ENCODE results near the gene SCYL2. TPM values are rescaled to one million over a fixed set of nuclear protein-coding genes. Genes with fewer than 3 reads are reported as not detected.
"Not testable (repeated sequence)": the region's sequence is repeated elsewhere in the genome, so short reads cannot be mapped to it uniquely, and the experiment has no call there.

SCYL2 gene
- total RNA-seq, 6 experiments from 2014 or later: 40.0 to 46.7 (median 40.8) TPM

DNA sequence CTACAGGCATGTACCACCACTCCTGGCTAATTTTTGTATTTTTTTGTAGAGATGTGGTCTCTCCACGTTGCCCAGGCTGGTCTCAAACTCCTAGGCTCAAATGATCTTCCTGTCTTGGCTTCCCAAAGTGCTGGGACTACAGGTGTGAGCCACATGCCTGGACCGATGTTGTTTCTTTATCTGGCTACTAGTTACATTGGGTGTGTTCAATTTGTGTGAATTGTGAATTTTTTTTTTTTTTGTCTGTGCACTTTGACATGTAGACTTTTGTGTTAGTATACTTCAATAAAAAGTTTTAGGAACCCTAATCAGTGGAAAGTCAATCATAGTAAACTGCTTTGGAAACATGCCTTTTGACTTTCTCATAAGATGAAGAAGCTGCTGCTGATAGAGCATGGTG is 65.9 kb downstream of the SCYL2 start:
- Mint-ChIP-seq H3K36me3 (ENCODE audit: low read depth) (peaks cover 8% of the 10 kb centered on the region; the same call in 1 of the 2 replicates), H3K27me3 (ENCODE audit: insufficient read depth) (no peaks in the 10 kb centered on the region; the same call in 1 of the 2 replicates), H3K4me3 (no peak overlapping the region), H3K4me1 (ENCODE audit: low read depth) (no peaks in the 10 kb centered on the region), H3K9me3 (no peaks in the 10 kb centered on the region), H3K27ac (no peak overlapping the region)
- TF ChIP-seq, protein P1, sequence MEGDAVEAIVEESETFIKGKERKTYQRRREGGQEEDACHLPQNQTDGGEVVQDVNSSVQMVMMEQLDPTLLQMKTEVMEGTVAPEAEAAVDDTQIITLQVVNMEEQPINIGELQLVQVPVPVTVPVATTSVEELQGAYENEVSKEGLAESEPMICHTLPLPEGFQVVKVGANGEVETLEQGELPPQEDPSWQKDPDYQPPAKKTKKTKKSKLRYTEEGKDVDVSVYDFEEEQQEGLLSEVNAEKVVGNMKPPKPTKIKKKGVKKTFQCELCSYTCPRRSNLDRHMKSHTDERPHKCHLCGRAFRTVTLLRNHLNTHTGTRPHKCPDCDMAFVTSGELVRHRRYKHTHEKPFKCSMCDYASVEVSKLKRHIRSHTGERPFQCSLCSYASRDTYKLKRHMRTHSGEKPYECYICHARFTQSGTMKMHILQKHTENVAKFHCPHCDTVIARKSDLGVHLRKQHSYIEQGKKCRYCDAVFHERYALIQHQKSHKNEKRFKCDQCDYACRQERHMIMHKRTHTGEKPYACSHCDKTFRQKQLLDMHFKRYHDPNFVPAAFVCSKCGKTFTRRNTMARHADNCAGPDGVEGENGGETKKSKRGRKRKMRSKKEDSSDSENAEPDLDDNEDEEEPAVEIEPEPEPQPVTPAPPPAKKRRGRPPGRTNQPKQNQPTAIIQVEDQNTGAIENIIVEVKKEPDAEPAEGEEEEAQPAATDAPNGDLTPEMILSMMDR (IDR thresholded peaks at IDR 0.05): no peak
- no peak for DNase-seq

DNA sequence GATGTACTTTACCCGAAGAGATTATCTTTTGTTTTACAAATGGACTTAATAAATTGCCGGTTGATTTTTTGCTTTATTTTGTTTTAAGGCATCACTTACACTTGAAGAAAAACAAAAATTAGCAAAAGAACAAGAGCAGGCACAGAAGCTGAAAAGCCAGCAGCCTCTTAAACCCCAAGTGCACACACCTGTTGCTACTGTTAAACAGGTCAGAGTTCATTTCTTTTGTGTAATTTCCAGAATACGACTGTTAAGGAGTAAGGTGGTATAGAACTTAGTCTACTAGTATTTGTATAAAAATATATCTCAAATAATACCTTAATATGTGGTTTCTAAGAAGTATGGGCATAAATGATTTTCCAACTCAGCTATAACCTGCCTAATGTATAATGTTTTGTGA is 70.3 kb downstream of the SCYL2 start:
- TF ChIP-seq, protein P1 (IDR thresholded peaks at IDR 0.05): no peak
- H3K27ac Mint-ChIP-seq: no peak overlapping the region
- H3K27me3 Mint-ChIP-seq (ENCODE audit: insufficient read depth): no peaks in the 10 kb centered on the region
- H3K9me3 Mint-ChIP-seq: no peaks in the 10 kb centered on the region
- no peaks in the 10 kb centered on the region for H3K4me1 Mint-ChIP-seq (ENCODE audit: low read depth)
- no peak for DNase-seq
- no peak overlapping the region for H3K4me3 Mint-ChIP-seq
- peaks cover 8% of the 10 kb centered on the region; the same call in 1 of the 2 replicates for H3K36me3 Mint-ChIP-seq (ENCODE audit: low read depth)

DNA sequence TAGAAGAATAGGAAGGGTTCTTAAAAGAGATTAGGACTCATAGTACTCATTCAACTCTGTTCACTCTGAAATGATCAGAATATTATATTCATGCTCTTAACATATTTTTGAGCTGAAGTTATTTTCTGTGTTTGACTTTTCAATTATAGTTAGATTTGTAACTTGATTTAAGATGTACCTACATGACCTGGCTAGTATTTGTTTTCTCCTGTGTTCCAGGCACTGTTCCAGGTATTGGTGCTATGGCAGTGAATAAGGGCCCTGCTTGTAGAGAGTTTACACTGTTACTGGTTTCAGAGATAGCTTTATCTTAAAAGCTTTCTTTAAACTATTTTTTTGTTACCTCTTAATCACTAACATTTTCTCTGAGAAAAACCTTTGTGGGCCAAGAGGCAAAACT is 70.8 kb downstream of the SCYL2 start:
- no peak overlapping the region for H3K27ac Mint-ChIP-seq
- DNase-seq: no peak

DNA sequence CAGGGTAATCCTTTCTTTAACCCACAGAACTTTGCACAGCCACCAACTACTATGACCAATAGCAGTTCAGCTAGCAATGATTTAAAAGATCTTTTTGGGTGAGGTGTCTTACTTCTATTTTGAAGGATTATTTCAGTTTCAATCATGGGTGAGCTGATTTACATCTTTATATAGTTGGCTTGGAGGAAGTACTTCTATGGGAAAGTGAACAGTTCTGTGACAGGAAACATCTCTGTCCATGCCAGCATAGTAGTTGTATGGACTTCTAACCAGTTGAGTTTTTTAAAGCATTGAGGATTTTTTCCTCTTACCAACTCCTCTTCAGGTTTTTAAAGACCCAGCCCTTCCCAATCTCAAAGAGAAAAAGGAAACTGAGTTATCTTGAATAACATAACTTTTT is 72.1 kb downstream of the SCYL2 start:
- Mint-ChIP-seq H3K27me3 (ENCODE audit: insufficient read depth) (no peaks in the 10 kb centered on the region), H3K4me1 (ENCODE audit: low read depth) (no peaks in the 10 kb centered on the region), H3K27ac (no peak overlapping the region), H3K9me3 (no peaks in the 10 kb centered on the region), H3K4me3 (no peak overlapping the region), H3K36me3 (ENCODE audit: low read depth) (peaks cover 3% of the 10 kb centered on the region; the same call in 1 of the 2 replicates)
- no peak for DNase-seq
- TF ChIP-seq, protein P1 (IDR thresholded peaks at IDR 0.05): no peak

More for the DNA sequence above, 70.8 kb downstream of the SCYL2 start:
- no peaks in the 10 kb centered on the region for H3K27me3 Mint-ChIP-seq (ENCODE audit: insufficient read depth)
- TF ChIP-seq, protein P1 (IDR thresholded peaks at IDR 0.05): no peak
- H3K4me1 Mint-ChIP-seq (ENCODE audit: low read depth): no peaks in the 10 kb centered on the region
- no peak overlapping the region for H3K4me3 Mint-ChIP-seq
- no peaks in the 10 kb centered on the region for H3K9me3 Mint-ChIP-seq
- peaks cover 8% of the 10 kb centered on the region; the same call in 1 of the 2 replicates for H3K36me3 Mint-ChIP-seq (ENCODE audit: low read depth)

DNA sequence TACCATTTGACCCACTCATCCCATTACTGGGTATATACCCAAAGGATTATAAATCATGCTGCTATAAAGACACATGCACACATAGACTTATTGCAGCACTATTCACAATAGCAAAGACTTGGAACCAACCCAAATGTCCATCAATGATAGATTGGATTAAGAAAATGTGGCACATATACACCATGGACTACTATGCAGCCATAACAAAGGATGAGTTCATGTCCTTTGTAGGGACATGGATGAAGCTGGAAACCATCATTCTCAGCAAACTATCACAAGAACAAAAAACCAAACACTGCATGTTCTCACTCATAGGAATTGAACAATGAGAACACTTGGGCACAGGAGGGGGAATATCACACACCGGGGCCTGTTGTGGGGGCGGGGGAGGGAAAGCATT is 75.9 kb downstream of the SCYL2 start:
- not testable (repeated sequence) for H3K36me3 Mint-ChIP-seq (ENCODE audit: low read depth); H3K27ac Mint-ChIP-seq; H3K27me3 Mint-ChIP-seq (ENCODE audit: insufficient read depth)

DNA sequence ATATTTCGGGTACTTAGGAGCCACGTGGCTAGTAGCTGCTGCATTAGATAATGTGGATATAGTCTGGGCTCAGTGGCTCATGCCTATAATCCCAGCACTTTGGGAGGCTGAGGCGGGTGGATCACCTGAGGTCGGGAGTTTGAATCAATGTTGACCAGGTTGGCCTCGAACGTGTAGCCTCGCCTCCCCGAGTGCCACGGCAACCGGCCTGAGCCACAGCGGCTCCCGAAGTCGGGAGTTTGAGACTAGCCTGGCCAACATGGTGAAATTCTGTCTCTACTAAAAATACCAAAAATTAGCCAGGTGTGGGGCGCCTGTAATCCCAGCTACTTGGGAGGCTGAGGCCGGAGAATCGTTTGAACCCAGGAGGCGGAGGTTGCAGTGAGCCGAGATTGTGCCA is 77.4 kb downstream of the SCYL2 start:
- H3K36me3 Mint-ChIP-seq (ENCODE audit: low read depth); DNase-seq; H3K9me3 Mint-ChIP-seq; H3K4me3 Mint-ChIP-seq; H3K27me3 Mint-ChIP-seq (ENCODE audit: insufficient read depth); H3K4me1 Mint-ChIP-seq (ENCODE audit: low read depth); H3K27ac Mint-ChIP-seq: not testable (repeated sequence)

More for the DNA sequence above, 75.9 kb downstream of the SCYL2 start:
- H3K9me3 Mint-ChIP-seq; H3K4me1 Mint-ChIP-seq (ENCODE audit: low read depth); DNase-seq; H3K4me3 Mint-ChIP-seq: not testable (repeated sequence)
